ENCODE results near the gene APEX2. TPM values are rescaled to one million over a fixed set of nuclear protein-coding genes. Genes with fewer than 3 reads are reported as not detected.

Gene APEX2, protein sequence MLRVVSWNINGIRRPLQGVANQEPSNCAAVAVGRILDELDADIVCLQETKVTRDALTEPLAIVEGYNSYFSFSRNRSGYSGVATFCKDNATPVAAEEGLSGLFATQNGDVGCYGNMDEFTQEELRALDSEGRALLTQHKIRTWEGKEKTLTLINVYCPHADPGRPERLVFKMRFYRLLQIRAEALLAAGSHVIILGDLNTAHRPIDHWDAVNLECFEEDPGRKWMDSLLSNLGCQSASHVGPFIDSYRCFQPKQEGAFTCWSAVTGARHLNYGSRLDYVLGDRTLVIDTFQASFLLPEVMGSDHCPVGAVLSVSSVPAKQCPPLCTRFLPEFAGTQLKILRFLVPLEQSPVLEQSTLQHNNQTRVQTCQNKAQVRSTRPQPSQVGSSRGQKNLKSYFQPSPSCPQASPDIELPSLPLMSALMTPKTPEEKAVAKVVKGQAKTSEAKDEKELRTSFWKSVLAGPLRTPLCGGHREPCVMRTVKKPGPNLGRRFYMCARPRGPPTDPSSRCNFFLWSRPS
- 28.2 to 36.7 TPM (median 31.9 TPM) in 5 replicates for total RNA-seq (2022; extraction: Qiagen RNA extraction)

DNA sequence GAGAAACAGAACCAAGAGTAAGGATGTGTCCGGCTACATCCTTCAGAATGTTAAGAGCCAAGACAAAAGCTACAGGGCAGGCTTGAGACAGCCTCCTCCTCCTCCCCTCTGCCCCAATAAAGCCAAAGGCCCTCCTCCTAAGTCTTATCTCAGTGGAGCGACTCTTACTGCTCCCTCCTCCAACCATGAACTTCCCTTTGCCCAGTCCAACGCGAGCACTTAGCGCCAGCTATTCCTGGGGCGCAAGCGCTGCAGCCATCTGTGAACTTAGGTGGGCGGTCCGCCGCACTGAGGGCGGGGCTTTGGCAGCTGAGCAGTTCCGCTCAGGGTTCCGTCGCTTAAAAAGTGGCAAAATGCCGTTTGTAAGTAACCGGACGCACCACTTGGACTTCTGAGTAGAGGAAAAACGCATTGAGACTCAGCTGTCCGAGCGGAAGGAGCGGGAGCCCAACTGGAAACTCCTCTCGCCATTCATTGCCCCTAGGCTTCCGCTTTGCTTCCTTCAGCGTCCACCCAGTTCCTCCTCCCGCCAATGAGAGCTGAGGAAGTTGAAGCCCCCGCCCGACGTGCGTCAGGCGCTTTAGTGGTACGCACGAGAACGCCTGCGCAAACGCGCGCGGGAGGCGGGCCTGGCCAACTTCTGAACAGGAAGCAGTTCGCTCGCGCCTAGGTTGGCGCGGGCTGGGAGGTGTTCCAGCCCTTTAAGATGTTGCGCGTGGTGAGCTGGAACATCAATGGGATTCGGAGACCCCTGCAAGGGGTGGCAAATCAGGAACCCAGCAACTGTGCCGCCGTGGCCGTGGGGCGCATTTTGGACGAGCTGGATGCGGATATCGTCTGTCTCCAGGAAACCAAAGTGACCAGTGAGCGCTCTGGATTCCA lies at the start of gene APEX2:
APEX2 (plus strand) TSS at position 647 of the 882 bp plus-strand sequence; CDS start at position 707, 60 bp downstream.

DNA sequence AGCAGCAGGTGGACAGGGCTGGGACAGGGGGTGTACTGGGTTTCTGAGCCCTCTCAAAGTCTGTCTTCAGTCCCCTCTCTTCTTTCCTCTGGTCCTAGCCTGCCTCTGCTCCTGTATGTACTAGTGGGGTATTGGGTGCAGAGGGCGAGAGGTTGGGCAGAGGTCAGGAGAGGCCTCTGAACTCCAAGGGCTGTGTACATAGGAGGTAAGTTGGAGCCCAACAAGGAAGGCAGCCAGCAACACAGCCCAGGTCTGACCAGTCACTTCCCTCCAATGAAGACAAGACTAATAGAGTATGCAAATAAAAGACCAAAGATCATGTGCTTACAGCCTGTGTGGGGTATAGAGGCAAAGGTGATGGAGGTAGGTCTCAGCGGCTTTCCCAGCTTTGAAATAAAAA lies 6.1 kb upstream of the APEX2 start, which contains the start of gene PFKFB1:
PFKFB1 (minus strand) TSS at position 90 of the 400 bp plus-strand sequence. CDS start 181 bp downstream, outside the sequence.

DNA sequence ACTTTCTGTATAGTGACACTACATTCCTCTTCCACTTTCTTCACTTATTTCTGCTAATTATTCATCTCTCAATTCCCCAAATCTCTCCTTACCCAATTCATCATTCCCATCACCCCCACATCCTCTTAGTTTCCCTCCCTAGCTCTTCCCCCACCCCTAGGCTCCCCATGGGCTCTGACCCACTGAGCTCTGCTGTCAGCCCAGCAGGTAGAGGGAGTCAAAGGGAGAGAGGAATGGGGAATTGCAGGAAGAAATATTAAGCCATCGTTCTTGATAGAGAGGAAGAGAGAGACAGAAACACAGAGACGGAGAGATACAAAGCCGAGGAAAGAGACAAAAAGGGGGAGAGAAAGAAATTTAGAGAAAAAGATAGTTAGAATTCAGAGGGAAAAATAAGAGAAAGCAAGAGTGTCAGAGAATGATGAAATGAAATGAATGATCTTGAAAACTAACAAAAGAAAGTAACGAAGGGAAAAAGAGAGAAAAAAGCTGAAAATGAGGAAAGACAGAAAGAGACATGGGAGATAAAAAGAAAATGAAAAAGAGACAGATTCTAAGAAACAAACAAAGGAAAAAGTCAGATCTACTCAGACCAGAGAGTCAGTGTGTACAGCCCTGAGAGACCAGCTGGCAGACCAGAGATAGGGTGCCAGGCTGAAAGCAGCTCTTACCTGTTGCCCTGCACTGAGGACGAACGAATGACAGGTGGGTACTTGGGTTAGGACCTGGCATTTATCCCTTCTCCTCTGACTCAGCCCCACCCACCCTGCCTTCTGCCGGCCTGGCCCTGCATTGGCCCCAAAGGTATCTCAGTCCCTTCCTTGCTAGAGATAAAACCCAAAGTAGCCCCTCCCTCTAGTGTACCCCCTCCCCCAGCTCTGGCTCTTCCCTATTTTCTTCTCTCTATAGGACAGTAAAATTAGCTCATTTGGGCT lies 30.4 kb downstream of the APEX2 start, which contains the start of gene ALAS2:
ALAS2 (minus strand) TSS at position 707 of the 935 bp plus-strand sequence. CDS start 4,977 bp downstream, outside the sequence.

Other genes starting within 250 kb of the APEX2 start
- gene ITIH6, start 202.1 kb upstream of the APEX2 start, total RNA-seq (2022; extraction: Qiagen RNA extraction) = 0.01 to 0.02 TPM in 2 of 5 replicates, not detected in the others
- gene MAGED2, start 192.6 kb upstream of the APEX2 start, total RNA-seq (2022; extraction: Qiagen RNA extraction) = 75.0 to 92.4 TPM (median 80.8 TPM) in 5 replicates
- 0.52 to 0.77 TPM (median 0.69 TPM) in 5 replicates for gene TRO, start 79.5 kb upstream of the APEX2 start, total RNA-seq (2022; extraction: Qiagen RNA extraction)
- 0.06 to 0.14 TPM (median 0.10 TPM) in 5 replicates for gene PFKFB1, start 6.2 kb upstream of the APEX2 start, total RNA-seq (2022; extraction: Qiagen RNA extraction)
- gene ALAS2, start 30.6 kb downstream of the APEX2 start, total RNA-seq (2022; extraction: Qiagen RNA extraction) = not detected in 5 replicates
- gene PAGE2B, start 74.7 kb downstream of the APEX2 start, total RNA-seq (2022; extraction: Qiagen RNA extraction) = not detected in 5 replicates
- not detected in 5 replicates for gene PAGE2, start 88.7 kb downstream of the APEX2 start, total RNA-seq (2022; extraction: Qiagen RNA extraction)
- not detected in 5 replicates for gene PAGE5, start 220.0 kb downstream of the APEX2 start, total RNA-seq (2022; extraction: Qiagen RNA extraction)

Measured in A549 treated with CORT108297 at 1 μM for 4 hours (cell line).